Activated naive CD8-positive, alpha-beta T cell treated with anti-CD3 and anti-CD28 coated beads for 36 hours (primary cell): ENCODE results near the gene NUMA1. TPM values are rescaled to one million over a fixed set of nuclear protein-coding genes. Genes with fewer than 3 reads are reported as not detected.

Experiments used
- DNase-seq: peaks from one replicate; pipeline ENCODE4 v3.0.0; 2021
- H3K27ac Mint-ChIP-seq: one replicate; pipeline ENCODE4 v1.8.0; 2022; ENCODE audit warnings: mild to moderate bottlenecking, moderate library complexity, mixed read lengths
- H3K27me3 Mint-ChIP-seq: one replicate; pipeline ENCODE4 v1.8.0; 2022; ENCODE audit warnings: mild to moderate bottlenecking, mixed read lengths
- H3K36me3 Mint-ChIP-seq: one replicate; pipeline ENCODE4 v1.8.0; 2021; ENCODE audit warnings: mild to moderate bottlenecking, mixed read lengths
- H3K4me1 Mint-ChIP-seq: one replicate; pipeline ENCODE4 v1.8.0; 2021; ENCODE audit warnings: mixed read lengths
- H3K4me3 Mint-ChIP-seq: one replicate; pipeline ENCODE4 v1.8.0; 2022; ENCODE audit warnings: mild to moderate bottlenecking, moderate library complexity, mixed read lengths
- H3K9me3 Mint-ChIP-seq: one replicate; pipeline ENCODE4 v1.8.0; 2022; ENCODE audit warnings: mixed read lengths
- total RNA-seq, 2 experiments: library from RNA; stranded (reverse); gene quantifications; one replicate each; pipeline ENCODE4 v1.2.3, GENCODE V29; 2021

The NUMA1 gene
- total RNA-seq, 2 experiments from 2014 or later = 120 to 121 TPM

- Mint-ChIP-seq H3K27ac (no peak overlapping the region), H3K4me1 (no peaks in the 10 kb centered on the region), H3K36me3 (peaks cover 9% of the 10 kb centered on the region), H3K27me3 (no peaks in the 10 kb centered on the region), H3K4me3 (no peak overlapping the region), H3K9me3 (no peaks in the 10 kb centered on the region)
- DNase-seq = no peak
These were observed 18.5 kb downstream of the NUMA1 start for GRCh38 chr11:72061739-72062396.

GRCh38 chr11:72058416-72059034, 21.8 kb downstream of the NUMA1 start:
- Mint-ChIP-seq H3K4me3 (no peak overlapping the region), H3K27ac (no peak overlapping the region), H3K9me3 (no peaks in the 10 kb centered on the region), H3K36me3 (peaks cover 13% of the 10 kb centered on the region), H3K4me1 (no peaks in the 10 kb centered on the region), H3K27me3 (no peaks in the 10 kb centered on the region)
- no peak for DNase-seq

- Mint-ChIP-seq H3K9me3 (no peaks in the 10 kb centered on the region), H3K27ac (no peak overlapping the region), H3K27me3 (no peaks in the 10 kb centered on the region), H3K36me3 (peaks cover 7% of the 10 kb centered on the region), H3K4me1 (peaks cover 10% of the 10 kb centered on the region), H3K4me3 (no peak overlapping the region)
- DNase-seq = no peak
These were observed 31.4 kb downstream of the NUMA1 start for GRCh38 chr11:72048766-72049460.

- H3K4me3 Mint-ChIP-seq = no peak overlapping the region
- no peak for DNase-seq
- H3K36me3 Mint-ChIP-seq = peaks cover 3% of the 10 kb centered on the region
- H3K4me1 Mint-ChIP-seq = peaks cover 26% of the 10 kb centered on the region
- no peaks in the 10 kb centered on the region for H3K27me3 Mint-ChIP-seq
- no peak overlapping the region for H3K27ac Mint-ChIP-seq
- no peaks in the 10 kb centered on the region for H3K9me3 Mint-ChIP-seq
These were observed 34.5 kb downstream of the NUMA1 start for GRCh38 chr11:72045849-72046248.

GRCh38 chr11:72042064-72042745, 38.1 kb downstream of the NUMA1 start:
- no peak overlapping the region for H3K4me3 Mint-ChIP-seq
- no peaks in the 10 kb centered on the region for H3K27me3 Mint-ChIP-seq
- H3K27ac Mint-ChIP-seq = no peak overlapping the region
- peaks cover 27% of the 10 kb centered on the region for H3K4me1 Mint-ChIP-seq
- no peak for DNase-seq
- H3K36me3 Mint-ChIP-seq = peaks cover 7% of the 10 kb centered on the region
- H3K9me3 Mint-ChIP-seq = no peaks in the 10 kb centered on the region

- Mint-ChIP-seq H3K9me3 (no peaks in the 10 kb centered on the region), H3K4me1 (peaks cover 34% of the 10 kb centered on the region), H3K27ac (no peak overlapping the region), H3K4me3 (no peak overlapping the region), H3K36me3 (peaks cover 13% of the 10 kb centered on the region), H3K27me3 (no peaks in the 10 kb centered on the region)
- DNase-seq = peak; percentile 46
These were observed 38.8 kb downstream of the NUMA1 start for GRCh38 chr11:72041364-72042063.

GRCh38 chr11:72040491-72041363, 39.6 kb downstream of the NUMA1 start:
- H3K27ac Mint-ChIP-seq = no peak overlapping the region
- DNase-seq = peak; percentile 74
- H3K27me3 Mint-ChIP-seq = no peaks in the 10 kb centered on the region
- H3K4me1 Mint-ChIP-seq = peaks cover 38% of the 10 kb centered on the region
- no peak overlapping the region for H3K4me3 Mint-ChIP-seq
- H3K36me3 Mint-ChIP-seq = peaks cover 18% of the 10 kb centered on the region
- no peaks in the 10 kb centered on the region for H3K9me3 Mint-ChIP-seq

GRCh38 chr11:72039856-72040401, 40.4 kb downstream of the NUMA1 start:
- H3K4me1 Mint-ChIP-seq = peaks cover 40% of the 10 kb centered on the region
- no peak overlapping the region for H3K27ac Mint-ChIP-seq
- no peak overlapping the region for H3K4me3 Mint-ChIP-seq
- no peaks in the 10 kb centered on the region for H3K27me3 Mint-ChIP-seq
- DNase-seq = no peak
- peaks cover 25% of the 10 kb centered on the region for H3K36me3 Mint-ChIP-seq
- H3K9me3 Mint-ChIP-seq = no peaks in the 10 kb centered on the region

- DNase-seq = no peak
- H3K27ac Mint-ChIP-seq = no peak overlapping the region
These were observed 41.1 kb downstream of the NUMA1 start for GRCh38 chr11:72039031-72039855.

GRCh38 chr11:72038491-72038890, 41.9 kb downstream of the NUMA1 start:
- Mint-ChIP-seq H3K27me3 (no peaks in the 10 kb centered on the region), H3K4me1 (peaks cover 34% of the 10 kb centered on the region), H3K9me3 (no peaks in the 10 kb centered on the region), H3K27ac (no peak overlapping the region), H3K36me3 (peaks cover 27% of the 10 kb centered on the region), H3K4me3 (no peak overlapping the region)
- no peak for DNase-seq

More at GRCh38 chr11:72039031-72039855, 41.1 kb downstream of the NUMA1 start:
- Mint-ChIP-seq H3K9me3 (no peaks in the 10 kb centered on the region), H3K27me3 (no peaks in the 10 kb centered on the region), H3K4me1 (peaks cover 38% of the 10 kb centered on the region), H3K36me3 (peaks cover 27% of the 10 kb centered on the region), H3K4me3 (no peak overlapping the region)

GRCh38 chr11:72037554-72038311, 42.6 kb downstream of the NUMA1 start:
- no peaks in the 10 kb centered on the region for H3K9me3 Mint-ChIP-seq
- DNase-seq = no peak
- H3K4me1 Mint-ChIP-seq = peaks cover 30% of the 10 kb centered on the region
- H3K27ac Mint-ChIP-seq = no peak overlapping the region
- no peaks in the 10 kb centered on the region for H3K27me3 Mint-ChIP-seq
- peaks cover 26% of the 10 kb centered on the region for H3K36me3 Mint-ChIP-seq
- no peak overlapping the region for H3K4me3 Mint-ChIP-seq

GRCh38 chr11:72036687-72037086, 43.7 kb downstream of the NUMA1 start:
- no peaks in the 10 kb centered on the region for H3K9me3 Mint-ChIP-seq
- peak overlapping the region; percentile 73 for H3K27ac Mint-ChIP-seq
- peaks cover 21% of the 10 kb centered on the region for H3K4me1 Mint-ChIP-seq
- no peaks in the 10 kb centered on the region for H3K27me3 Mint-ChIP-seq
- H3K36me3 Mint-ChIP-seq = peaks cover 26% of the 10 kb centered on the region
- no peak for DNase-seq
- no peak overlapping the region for H3K4me3 Mint-ChIP-seq
